Nephron (organoid): ENCODE results near the gene P2RY1.
A peak's percentile ranks its signal among the peaks of the same experiment; 100 is the strongest.

Experiments used
- H3K27ac Mint-ChIP-seq, 3 experiments: 2 replicates each; pipeline ENCODE4 v1.8.0; 2020; ENCODE audit warnings: mixed read lengths in 3 of 3, mild to moderate bottlenecking in 2 of 3, moderate library complexity in 1 of 3
- H3K27me3 Mint-ChIP-seq: 2 replicates; pipeline ENCODE4 v1.8.0; 2021; ENCODE audit warnings: low read depth, mild to moderate bottlenecking, moderate library complexity, mixed read lengths
- H3K36me3 Mint-ChIP-seq: 2 replicates; pipeline ENCODE4 v1.8.0; 2020; ENCODE audit warnings: low read depth, mixed read lengths
- H3K4me1 Mint-ChIP-seq: 2 replicates; pipeline ENCODE4 v1.8.0; 2020; ENCODE audit warnings: mixed read lengths
- H3K4me3 Mint-ChIP-seq, 3 experiments: 2 replicates each; pipeline ENCODE4 v1.8.0; 2020; ENCODE audit warnings: mild to moderate bottlenecking in 3 of 3, mixed read lengths in 3 of 3, moderate library complexity in 2 of 3
- H3K9me3 Mint-ChIP-seq: 2 replicates; pipeline ENCODE4 v1.8.0; 2020; ENCODE audit warnings: mixed read lengths
- CTCF ChIP-seq, 3 experiments: fragments of 200-600 bp; sonication (generic); IDR thresholded peaks; one replicate each; pipeline ENCODE4 v1.5.0; 2021; ENCODE audit warnings: antibody characterized with exemption in 3 of 3; ENCODE audit not compliant: unreplicated experiment in 3 of 3

Gene P2RY1

GRCh38 chr3:152834191-152834775 is 648 bp upstream of the P2RY1 start:
- H3K27me3 Mint-ChIP-seq: peaks cover 60% of the 10 kb centered on the region
- H3K36me3 Mint-ChIP-seq: no peaks in the 10 kb centered on the region
- peak overlapping the region; percentile 93 to 98 (median 97) for H3K4me3 Mint-ChIP-seq
- TF ChIP-seq CTCF (IDR thresholded peaks at IDR 0.05; ENCODE audit: unreplicated experiment in 3 of 3): no peak
- peak overlapping the region; percentile 34 to 78 (median 64) for H3K27ac Mint-ChIP-seq
- peaks cover 18% of the 10 kb centered on the region for H3K4me1 Mint-ChIP-seq
- no peaks in the 10 kb centered on the region for H3K9me3 Mint-ChIP-seq

- Mint-ChIP-seq H3K36me3 (no peaks in the 10 kb centered on the region), H3K4me1 (peaks cover 19% of the 10 kb centered on the region), H3K4me3 (peak overlapping the region; percentile 93 to 98 (median 97)), H3K9me3 (no peaks in the 10 kb centered on the region), H3K27me3 (peaks cover 61% of the 10 kb centered on the region), H3K27ac (peak overlapping the region in 2 of 3 experiments; percentile 9 to 73)
- TF ChIP-seq CTCF (IDR thresholded peaks at IDR 0.05; ENCODE audit: unreplicated experiment in 3 of 3): no peak
These were observed 721 bp downstream of the P2RY1 start for GRCh38 chr3:152835601-152836102.

- Mint-ChIP-seq H3K9me3 (no peaks in the 10 kb centered on the region), H3K27ac (peak overlapping the region in 2 of 3 experiments; percentile 9 to 73)
These were observed 1.3 kb downstream of the P2RY1 start for GRCh38 chr3:152836269-152836668.

GRCh38 chr3:152839511-152839910 is 4.6 kb downstream of the P2RY1 start:
- Mint-ChIP-seq H3K27ac (no peak overlapping the region), H3K9me3 (no peaks in the 10 kb centered on the region), H3K4me3 (no peak overlapping the region), H3K36me3 (no peaks in the 10 kb centered on the region), H3K27me3 (peaks cover 45% of the 10 kb centered on the region), H3K4me1 (peaks cover 19% of the 10 kb centered on the region)
- no peak for TF ChIP-seq CTCF (IDR thresholded peaks at IDR 0.05; ENCODE audit: unreplicated experiment in 3 of 3)

More at GRCh38 chr3:152836269-152836668, 1.3 kb downstream of the P2RY1 start:
- Mint-ChIP-seq H3K4me1 (peaks cover 19% of the 10 kb centered on the region), H3K27me3 (peaks cover 61% of the 10 kb centered on the region), H3K4me3 (peak overlapping the region; percentile 93 to 98 (median 97)), H3K36me3 (no peaks in the 10 kb centered on the region)
- no peak for TF ChIP-seq CTCF (IDR thresholded peaks at IDR 0.05; ENCODE audit: unreplicated experiment in 3 of 3)

- no peak overlapping the region for H3K27ac Mint-ChIP-seq
- H3K36me3 Mint-ChIP-seq: no peaks in the 10 kb centered on the region
- no peak for TF ChIP-seq CTCF (IDR thresholded peaks at IDR 0.05; ENCODE audit: unreplicated experiment in 3 of 3)
- no peaks in the 10 kb centered on the region for H3K9me3 Mint-ChIP-seq
- H3K4me1 Mint-ChIP-seq: peaks cover 15% of the 10 kb centered on the region
- H3K27me3 Mint-ChIP-seq: peaks cover 30% of the 10 kb centered on the region
- no peak overlapping the region for H3K4me3 Mint-ChIP-seq
These were observed 6.2 kb downstream of the P2RY1 start for GRCh38 chr3:152841131-152841530.

- Mint-ChIP-seq H3K27ac (no peak overlapping the region), H3K9me3 (no peaks in the 10 kb centered on the region), H3K36me3 (no peaks in the 10 kb centered on the region), H3K27me3 (peaks cover 17% of the 10 kb centered on the region), H3K4me1 (peaks cover 5% of the 10 kb centered on the region), H3K4me3 (no peak overlapping the region)
- no peak for TF ChIP-seq CTCF (IDR thresholded peaks at IDR 0.05; ENCODE audit: unreplicated experiment in 3 of 3)
These were observed 7.5 kb downstream of the P2RY1 start for GRCh38 chr3:152842413-152842812.
